Hepatocyte (in vitro differentiated cells): Measurements from ENCODE around the gene MRPS15.

Experiments
- EZH2 ChIP-seq: fragments of 200-600 bp; sonication (generic); IDR thresholded peaks from 2 replicates; pipeline ENCODE4 v1.6.1; 2016; ENCODE audit warnings: antibody characterized with exemption, mild to moderate bottlenecking, borderline replicate concordance
- EZH2phosphoT487 ChIP-seq: fragments of 200-600 bp; sonication (generic); IDR thresholded peaks from one replicate; pipeline ENCODE4 v1.6.1; 2018; ENCODE audit warnings: antibody characterized with exemption, mild to moderate bottlenecking, low read depth, moderate library complexity; ENCODE audit not compliant: unreplicated experiment, severe bottlenecking
- TF ChIP-seq, protein P1 (sequence below): fragments of 200-600 bp; sonication (generic); IDR thresholded peaks from 2 replicates; pipeline ENCODE4 v1.5.1; 2016; ENCODE audit warnings: antibody characterized with exemption, mild to moderate bottlenecking; ENCODE audit not compliant: poor library complexity

DNA sequence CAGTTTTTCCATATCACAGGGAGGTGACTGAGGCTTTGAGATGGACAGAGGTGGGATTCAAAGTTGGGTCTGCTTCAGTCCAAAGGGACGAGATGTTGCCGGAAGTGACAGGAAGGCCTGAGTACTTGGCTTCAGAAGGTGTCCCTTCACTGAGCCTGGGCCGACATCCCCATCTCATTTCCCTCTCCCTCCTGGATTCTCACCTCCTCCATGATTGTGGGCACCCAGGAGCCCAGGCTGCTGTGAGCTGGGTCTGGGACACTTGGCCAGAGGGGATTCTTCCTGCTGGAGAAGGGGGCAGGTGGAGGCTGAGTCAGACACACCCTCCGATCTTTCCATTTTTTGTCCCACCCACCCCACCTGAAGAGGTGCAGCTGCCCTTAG is 2.8 kb upstream of the MRPS15 start:
- TF ChIP-seq EZH2phosphoT487 = no peak
- TF ChIP-seq, protein P1, sequence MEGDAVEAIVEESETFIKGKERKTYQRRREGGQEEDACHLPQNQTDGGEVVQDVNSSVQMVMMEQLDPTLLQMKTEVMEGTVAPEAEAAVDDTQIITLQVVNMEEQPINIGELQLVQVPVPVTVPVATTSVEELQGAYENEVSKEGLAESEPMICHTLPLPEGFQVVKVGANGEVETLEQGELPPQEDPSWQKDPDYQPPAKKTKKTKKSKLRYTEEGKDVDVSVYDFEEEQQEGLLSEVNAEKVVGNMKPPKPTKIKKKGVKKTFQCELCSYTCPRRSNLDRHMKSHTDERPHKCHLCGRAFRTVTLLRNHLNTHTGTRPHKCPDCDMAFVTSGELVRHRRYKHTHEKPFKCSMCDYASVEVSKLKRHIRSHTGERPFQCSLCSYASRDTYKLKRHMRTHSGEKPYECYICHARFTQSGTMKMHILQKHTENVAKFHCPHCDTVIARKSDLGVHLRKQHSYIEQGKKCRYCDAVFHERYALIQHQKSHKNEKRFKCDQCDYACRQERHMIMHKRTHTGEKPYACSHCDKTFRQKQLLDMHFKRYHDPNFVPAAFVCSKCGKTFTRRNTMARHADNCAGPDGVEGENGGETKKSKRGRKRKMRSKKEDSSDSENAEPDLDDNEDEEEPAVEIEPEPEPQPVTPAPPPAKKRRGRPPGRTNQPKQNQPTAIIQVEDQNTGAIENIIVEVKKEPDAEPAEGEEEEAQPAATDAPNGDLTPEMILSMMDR = no peak
- no peak for TF ChIP-seq EZH2
